ENCODE results near the gene CAPZB.

CAPZB gene

DNA sequence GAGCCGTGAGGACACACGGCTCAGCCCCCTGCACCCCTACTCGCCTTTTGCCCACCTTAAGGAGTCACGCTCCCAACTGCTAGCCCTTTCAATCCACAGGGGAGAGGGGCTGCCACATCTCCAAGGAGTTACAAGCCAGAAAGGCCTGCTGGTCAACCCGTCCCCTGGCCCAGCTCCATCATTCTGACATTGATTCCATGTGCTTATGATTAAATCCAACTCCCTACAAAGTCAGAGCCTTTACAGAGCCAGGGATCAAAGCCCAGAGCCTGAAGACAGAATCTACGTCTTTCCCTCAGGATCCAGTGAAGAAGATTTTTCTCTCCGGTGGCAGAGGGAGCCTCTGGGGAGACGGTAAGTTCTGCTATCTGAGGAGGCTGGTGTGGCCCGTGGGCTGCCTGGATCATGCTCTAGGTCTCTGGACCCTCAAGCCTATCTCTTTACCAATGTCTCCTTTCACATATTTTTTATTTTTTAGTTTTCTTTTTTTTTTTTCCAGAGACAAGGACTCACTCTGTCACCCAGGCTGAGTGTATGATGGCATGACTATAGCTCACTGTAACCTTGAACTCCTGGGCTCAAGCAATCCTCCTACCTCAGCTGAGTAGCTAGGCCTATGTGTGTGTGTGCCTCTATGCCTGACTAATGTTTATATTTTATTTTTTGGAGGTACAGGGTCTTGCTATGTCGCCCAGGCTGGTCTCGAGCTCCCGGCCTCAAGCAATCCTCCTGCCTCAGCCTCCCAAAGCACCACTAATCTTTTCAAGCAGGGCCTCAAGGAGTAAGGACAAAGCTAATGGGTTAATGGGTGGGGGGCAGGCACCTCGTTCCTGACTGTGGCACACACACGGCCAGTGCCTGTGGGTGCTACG lies 111.9 kb downstream of the CAPZB start:
- in situ Hi-C loops (cut with HindIII; ENCODE audit: low sequenced_read_pairs) = no loop called here

DNA sequence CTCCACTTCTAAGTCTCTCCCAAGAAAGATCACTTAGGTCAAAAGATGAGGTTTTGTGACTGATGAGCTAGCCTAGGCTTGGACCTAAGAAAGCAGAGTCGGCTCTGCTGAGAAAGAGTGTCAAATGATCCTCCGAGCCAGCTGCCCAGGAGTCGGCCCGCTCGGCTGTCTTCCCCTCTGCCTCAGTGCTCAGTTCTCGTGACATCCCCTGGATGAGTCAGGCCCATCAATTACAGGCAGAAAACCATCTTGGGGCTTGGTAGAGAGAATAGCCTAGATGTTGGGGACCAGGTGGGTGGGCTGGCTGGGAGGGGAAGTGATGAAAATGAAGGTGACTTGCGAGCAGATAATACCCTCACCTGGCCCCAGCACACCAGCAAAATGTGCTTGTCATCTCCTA lies 112.7 kb downstream of the CAPZB start:
- in situ Hi-C loops (cut with HindIII; ENCODE audit: low sequenced_read_pairs) = no loop called here

DNA sequence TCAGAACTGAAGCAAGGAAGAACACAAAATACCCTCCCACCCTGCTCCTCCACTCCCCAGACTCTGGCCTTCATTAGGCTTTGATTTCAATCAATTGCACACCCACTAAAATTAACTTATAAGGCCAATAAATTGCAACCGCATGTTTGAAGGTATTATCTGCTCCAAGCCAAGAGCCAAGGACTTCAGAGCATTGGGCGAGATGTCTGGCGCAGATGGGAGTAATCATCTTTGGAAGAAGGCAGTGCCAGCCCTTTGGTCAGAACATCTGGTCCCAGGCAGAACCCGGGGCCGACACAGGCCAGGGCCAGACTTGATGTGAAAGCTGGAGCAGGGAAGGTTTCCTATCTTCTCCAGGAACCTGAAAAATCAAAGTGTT lies 113.2 kb downstream of the CAPZB start:
- in situ Hi-C loops (cut with HindIII; ENCODE audit: low sequenced_read_pairs) = no loop called here

DNA sequence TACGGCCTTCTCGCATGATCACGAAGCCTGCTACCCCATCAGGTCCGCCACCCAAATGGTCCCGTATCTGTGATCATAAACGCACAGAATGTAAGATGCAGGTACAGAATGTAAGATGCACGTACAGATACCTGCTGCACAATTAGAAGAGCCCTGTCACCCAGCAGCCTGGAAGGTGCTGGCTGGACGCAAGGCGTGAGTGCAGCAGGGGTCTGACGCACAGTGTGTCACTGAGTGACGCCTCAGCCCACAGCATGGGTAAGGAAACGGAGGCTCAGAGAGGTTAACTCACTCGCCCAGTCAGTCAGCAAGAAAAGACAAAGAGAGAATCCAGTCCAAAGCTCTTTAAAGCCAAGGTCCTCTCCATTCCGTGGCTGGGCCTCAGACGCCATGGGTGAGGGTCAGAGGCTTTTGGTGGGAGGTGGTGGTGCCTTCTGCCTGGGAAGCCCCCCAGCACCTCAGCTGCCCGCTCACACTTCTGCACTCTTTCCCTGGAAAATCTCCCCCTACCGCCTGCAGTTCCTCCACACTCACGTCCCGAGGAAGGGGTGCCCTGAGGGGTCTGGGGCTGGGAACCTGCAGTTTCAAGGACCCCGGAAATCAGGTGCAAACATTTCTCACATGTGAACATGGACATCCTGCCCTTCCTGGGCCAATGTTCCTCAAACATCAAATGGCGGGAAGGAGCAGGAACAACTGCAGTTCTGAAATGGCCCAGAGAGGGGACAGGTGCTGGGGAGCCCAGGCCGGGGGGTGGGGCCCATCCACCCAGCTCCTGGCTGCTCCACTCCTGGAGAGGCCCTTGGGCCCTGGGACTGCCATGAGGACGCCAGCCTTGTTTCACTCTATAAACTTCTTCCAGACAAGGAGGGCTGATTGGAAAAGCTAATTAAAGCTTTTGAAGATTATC lies 113.9 kb downstream of the CAPZB start:
- in situ Hi-C loops (cut with HindIII; ENCODE audit: low sequenced_read_pairs) = no loop called here

DNA sequence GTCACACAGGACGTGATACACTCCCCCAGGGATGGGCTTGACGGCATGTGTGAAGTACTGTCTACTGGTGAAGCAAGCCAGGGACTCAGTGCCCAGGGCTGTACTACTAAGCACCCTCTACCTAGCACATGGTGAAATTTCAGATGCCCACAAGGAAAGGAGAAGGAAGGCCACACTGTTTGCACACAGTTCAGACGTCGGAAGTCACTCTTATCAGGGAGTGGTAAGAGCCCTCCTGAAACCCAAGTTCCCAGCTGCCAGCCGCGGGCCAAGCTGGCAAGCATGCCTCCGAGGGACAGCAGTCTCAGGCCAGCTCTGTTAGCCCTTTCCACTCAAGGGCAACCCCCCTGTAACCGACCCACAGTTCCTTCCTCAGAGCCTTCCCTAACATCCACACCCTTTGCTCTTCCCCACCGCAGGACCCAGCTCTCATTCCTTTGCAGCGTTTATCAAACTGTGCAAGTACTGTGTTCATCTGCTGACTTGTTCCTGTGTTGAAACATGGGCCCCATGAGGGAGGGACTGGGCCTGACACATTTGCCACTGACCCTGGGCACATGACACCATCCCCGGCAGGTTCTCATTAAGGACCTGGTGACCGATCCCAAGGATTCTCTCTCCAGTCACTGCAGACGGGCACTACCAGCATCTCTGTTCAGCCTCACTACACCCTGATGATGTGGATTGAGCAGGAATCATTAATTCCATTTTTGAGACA lies 114.7 kb downstream of the CAPZB start:
- in situ Hi-C loops (cut with HindIII; ENCODE audit: low sequenced_read_pairs) = no loop called here

DNA sequence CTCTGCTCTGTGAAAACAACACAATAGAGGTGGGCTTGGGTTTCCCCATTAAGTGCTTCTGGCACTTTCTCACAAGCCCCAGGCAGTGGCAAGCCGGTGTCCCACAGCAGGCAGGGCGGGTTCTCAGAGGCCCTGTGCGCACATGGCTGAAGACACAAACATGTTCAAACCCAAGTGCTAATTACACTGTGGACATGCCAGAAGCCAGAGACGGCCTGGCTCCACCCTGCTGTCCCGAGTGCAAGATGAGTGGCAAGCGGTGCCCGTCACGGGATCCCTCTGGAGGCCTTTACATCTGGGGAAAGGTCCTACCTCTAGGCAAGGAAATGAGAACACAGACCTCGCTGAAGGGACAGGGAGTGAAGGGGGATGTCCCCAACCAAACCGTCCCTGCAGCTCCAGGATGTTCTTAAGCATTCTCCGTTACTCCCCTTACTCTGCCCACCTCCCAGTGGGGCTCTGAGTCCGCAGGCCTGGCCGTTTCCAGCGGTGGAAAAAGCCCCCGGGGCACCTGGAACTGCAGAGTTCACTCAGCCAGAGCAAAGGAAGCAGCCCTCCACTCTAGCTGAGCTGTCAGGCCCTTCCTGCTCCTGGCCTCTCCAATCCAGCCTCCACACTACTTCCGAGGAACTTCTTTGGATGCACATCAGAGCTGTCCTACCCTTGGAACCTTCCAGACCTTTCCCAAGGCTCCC lies 115.8 kb downstream of the CAPZB start:
- in situ Hi-C loops (cut with HindIII; ENCODE audit: low sequenced_read_pairs) = no loop called here

DNA sequence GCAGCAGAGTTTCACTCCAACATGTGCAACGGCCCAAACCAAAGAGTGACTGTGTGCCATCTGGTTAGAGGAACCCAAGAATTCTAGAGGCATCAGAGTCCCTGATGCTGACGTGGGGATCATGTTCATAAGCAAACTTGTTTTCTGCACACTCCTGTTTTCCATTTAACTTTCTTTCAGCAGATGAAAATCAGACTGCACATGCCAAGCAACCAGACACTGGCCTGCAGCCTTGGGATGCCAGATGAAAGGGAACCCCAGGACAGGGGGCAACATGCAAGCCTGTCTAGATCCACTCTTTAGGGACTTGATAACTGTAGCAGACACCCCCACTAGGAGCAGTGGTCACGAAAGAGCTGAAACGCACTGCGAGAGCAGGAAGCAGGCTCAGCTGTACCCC lies 116.4 kb downstream of the CAPZB start:
- in situ Hi-C loops (cut with HindIII; ENCODE audit: low sequenced_read_pairs) = no loop called here

DNA sequence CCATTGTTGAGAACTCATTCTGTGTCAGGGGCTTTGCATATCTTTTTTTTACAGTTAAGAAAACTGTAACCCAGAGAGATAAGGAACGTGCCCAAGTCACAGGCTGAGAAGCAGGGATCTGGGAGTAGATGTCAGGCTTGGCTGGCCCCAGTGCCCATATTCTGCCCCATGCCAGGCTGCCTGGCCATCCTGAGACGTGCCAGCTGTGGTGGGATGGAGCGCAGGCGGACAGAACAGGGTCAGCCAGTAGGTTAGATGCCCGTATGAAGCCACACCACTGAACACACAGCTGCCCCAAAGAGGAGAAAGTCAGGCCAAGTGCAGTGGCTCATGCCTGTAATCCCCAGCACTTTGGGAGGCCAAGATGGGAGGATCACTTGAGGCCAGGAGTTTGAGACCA lies 117.3 kb downstream of the CAPZB start:
- in situ Hi-C loops (cut with HindIII; ENCODE audit: low sequenced_read_pairs) = no loop called here

DNA sequence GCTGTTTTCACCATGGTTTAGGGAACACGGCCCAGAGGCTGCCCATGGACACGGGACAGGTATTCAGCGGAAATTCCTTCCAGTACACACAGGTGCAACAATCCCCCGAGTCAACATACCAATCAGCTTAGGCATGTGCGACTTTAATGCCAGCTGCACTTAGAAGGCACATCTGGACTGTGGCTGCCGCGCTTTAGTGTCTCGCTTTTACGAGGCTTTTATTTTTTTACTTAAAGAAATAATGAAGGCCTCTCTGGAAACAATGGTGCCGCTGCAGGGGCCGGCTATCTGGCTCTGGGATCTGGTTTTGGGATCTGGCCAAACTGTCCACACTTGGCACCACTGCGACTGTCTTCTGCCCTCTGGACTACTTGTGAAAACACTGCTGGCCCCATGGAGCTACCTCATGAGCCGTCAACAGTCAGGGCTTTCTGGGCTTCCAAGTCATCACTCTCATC lies 117.7 kb downstream of the CAPZB start:
- in situ Hi-C loops (cut with HindIII; ENCODE audit: low sequenced_read_pairs) = no loop called here

DNA sequence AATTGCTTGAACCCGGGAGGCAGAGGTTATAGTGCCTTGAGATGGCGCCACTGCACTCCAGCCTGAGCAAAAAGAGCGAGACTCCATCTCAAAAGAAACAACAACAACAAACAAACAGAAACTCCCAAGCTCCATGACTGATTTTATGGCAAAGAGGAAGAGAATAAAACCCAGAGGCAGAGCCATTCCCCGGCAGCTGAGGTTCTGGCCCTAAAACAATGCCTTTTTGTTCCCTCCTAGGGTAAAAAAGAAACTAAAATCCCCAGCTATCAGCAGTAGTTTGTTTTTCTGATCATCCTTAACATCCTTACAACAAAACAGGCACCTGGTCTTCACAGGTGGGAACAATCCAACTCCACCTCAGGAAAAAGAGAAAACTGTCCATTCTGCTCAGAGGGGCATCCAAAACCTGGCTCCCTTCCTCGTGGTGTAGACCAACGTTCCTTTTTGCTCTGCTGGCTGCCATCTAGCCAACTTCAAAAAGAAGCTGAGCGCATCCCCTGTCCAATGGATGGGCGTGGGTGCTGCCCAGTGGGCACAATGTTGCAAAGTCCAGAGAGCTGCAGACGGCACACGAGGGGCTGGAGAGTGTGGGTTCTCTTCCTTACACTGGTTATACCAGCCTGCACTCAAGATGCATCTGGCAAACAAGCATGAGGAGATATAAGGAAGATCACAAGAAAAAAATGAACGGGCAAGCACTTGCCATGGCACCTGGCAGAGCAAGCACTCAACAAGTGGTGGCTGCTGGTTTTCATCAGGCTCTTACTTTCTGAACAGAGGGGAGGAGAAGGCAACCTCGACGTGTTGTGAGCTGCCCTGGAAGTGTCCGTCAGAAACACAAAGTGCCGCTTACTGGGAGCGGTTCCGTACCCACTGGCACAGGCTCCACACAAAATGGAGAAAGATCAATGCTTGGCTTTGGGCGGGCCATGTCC lies 118.5 kb downstream of the CAPZB start:
- in situ Hi-C loops (cut with HindIII; ENCODE audit: low sequenced_read_pairs) = no loop called here

DNA sequence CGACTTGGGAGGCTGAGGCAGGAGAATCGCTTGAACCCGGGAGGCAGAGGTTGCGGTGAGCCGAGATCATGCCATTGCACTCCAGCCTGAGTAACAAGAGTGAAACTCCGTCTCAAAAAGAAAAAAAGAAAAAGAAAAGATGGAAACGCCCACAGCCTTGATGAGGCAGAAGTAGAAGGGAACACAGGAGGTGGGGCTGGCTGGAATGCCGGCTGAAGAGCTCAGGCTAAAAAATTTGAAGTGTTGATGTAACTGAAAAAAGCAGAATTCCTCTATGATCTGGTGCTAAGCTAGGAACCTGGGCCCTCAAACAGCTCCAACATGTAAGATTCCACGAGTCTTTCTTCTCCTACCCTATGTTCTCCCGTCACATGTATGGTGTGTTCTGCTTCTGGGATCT lies 119.6 kb downstream of the CAPZB start:
- in situ Hi-C loops (cut with HindIII; ENCODE audit: low sequenced_read_pairs) = no loop called here

DNA sequence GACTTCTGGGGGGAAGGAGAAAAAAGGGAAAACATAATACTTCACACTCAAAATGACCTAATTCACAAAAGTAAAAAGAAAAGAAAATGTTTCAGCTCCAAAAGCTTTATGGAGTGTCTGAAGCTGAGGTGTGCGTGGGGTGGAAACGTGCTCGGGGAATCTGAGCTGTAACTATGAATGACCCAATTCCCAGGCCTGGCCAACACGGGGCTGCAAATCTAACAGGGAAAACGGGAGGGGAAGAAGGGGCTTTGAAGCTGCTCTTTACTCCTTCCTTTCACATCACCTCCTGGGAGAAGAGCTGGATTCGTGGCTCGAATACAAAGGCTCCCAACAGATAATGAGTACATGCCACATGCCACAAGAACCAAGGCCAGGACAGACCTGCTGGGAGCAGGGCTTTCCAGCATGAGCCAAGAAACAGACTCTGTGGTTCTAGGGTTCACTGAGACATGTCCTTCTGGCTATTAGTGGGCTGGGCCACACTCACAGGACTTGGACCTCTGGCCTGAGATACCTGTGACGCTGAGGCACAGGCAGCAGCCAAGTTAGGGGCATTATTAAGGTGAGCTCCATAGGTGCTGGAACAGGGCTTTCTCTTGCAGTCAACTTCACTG lies 121.7 kb downstream of the CAPZB start:
- in situ Hi-C loops (cut with HindIII; ENCODE audit: low sequenced_read_pairs) = no loop called here

DNA sequence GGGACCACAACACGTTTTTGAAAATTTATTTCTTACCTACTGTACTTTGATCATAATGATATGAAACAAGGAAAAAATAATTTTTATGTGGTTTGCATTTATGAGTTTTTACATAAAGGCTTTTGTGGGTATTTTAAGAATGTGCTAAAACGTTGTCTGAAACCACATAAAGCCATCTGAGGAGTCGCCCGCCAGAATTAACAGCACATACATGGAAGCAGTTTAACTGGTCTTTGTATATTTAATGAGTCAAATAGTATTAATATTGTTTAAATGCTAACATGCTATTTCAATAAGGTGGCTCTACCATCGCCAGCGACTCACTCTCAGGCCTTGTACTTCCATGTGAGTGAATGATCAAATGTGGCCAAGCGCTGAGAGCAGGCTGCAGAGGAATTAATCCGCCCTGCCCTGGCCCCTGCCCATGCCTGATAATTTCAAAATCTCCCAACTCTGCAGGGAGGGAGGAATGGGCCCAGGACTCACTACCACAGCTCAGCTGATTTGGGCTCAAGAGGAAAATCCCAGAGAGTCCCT lies 123.7 kb downstream of the CAPZB start:
- in situ Hi-C loops (cut with HindIII; ENCODE audit: low sequenced_read_pairs) = no loop called here

DNA sequence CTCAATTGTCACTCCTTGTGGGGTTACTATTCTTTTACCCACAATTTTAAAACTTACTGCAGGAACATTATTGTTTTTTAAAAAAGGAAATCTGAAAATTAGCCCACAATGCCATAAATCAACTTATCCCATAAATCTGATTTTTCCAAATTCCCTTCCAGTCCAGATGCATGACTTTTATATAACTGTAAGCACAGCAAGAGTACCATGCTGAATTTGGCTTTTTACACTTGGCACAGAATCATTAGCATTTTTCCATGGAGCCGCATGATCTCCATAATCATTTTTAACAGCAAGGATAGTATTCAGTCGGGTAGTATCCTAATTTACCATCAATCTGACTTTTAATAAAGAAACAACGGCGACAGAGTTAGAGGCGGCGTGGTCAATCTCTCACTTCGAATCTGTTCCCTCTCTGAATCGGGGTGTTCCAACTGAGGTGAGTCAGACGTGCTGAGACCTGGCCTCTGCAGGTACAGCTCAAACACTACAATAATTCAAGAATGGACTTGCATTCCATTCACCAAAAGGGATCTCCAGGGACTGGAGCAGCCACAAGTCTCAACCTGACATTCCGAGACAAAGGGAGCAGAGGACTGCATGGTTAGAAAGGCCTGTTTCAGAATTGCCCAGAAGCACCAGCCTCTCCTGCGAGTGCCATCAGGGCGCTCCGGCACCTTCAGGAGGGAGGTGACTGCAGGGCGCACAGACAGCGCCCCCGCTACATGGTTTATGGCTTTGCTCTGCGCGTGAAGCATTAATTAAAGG lies 124.3 kb downstream of the CAPZB start:
- in situ Hi-C loops (cut with HindIII; ENCODE audit: low sequenced_read_pairs) = no loop called here

DNA sequence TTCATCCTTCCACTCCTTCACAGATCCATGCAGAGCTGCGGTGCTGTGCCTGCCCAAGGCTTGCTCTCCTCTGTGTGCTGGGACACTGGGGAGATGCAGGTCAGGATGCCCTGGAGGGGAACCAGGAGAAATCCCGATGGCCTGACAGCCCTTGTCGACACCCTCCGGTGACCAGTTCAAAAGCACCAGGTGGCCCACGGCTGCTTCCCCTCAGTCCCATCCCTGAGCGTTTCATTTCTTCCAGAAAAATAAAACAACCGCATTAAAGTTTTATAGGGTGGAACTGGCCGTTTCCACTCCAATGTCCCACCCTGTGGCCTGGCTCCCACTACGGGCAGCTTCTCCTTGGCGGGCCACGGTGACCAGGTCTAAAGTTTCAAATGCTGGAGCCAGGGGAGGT lies 124.9 kb downstream of the CAPZB start:
- in situ Hi-C loops (cut with HindIII; ENCODE audit: low sequenced_read_pairs) = no loop called here

DNA sequence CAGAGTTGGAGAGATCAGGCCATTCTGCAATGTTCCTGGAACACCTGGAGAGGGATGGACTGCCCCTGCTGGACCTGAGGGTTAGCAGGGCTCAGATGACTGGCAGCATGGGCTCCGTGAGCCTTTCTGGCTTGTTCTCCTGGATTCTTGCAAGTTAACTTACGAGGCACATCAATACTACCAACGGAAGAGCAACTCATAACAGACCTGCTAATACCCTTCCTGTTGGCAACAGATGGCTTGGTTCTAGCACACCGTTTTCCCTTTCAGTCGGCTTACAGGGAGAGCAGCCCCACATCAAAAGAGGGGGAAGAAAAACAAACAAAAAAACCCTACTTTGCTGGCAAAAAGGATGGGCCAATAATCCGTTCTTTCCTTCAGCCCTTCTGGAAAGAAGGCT lies 125.3 kb downstream of the CAPZB start:
- in situ Hi-C loops (cut with HindIII; ENCODE audit: low sequenced_read_pairs) = no loop called here

DNA sequence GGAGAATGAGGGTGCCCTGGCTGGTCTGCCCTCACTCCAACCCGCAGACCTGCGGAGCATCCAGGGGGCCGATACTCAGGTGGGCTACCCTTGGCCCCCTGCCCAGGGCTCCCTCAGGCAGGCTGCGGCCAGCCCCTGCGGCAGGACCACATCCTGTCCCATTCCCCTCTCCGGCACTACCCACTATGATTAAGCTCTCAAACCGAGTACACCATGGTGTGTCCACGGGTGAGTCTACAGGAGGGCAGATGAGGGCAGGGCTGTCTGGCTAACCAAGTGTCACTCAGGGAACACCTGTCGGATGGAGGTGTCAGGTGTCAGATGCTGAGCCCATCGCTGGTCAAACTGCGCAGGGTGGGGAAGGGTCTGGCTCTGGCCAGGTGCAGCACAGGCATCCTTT lies 126.0 kb downstream of the CAPZB start:
- in situ Hi-C loops (cut with HindIII; ENCODE audit: low sequenced_read_pairs) = no loop called here

DNA sequence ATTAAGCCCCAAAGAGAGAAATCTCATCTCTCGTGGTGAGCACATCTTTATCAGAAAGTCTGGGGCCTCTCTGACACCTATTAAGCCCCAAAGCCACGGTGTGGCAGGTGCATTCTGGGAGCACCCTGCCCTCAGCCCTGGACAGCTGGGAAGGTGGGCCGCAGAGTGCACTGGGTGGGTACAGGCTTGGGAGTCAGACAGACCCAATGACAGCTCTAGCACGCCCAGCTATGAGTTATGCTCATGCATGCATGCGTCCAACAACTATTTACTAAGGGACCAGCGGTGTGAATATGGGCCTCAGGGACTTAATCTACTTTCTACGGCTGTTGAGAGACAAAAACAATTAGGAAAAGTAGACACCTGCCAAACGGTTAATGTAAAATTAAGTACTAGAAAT lies 126.6 kb downstream of the CAPZB start:
- in situ Hi-C loops (cut with HindIII; ENCODE audit: low sequenced_read_pairs) = no loop called here

Data from endothelial cell of hepatic sinusoid (primary cell).